GF-D8 (cell line): ENCODE results near the gene GLRX5.
A peak's percentile ranks its signal among the peaks of the same experiment; 100 is the strongest.
"Not testable (repeated sequence)": the region's sequence is repeated elsewhere in the genome, so short reads cannot be mapped to it uniquely, and the experiment has no call there.

ENCODE experiments used
- DNase-seq: peaks from one replicate; lab custom pipeline; 2025; lab: John Stamatoyannopoulos, UW

GLRX5 gene

DNA sequence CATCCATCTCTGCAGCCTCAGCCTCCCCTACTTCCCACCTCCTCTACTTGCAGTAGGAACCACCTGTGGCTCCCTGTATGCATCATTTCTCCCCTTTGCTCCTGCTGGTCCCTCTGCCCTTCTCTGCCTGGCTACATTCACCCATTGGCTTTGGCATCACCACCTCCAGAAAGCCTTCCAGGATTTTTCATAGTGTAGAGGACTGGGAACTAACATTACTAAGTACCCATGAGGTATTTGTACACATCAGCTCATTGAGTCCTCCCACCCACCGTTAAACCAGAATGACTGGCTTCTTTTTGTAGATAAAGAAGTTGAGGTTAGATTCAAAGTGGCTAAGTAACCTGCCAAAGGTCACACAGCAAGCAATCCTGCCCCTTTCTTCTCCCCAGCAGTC is 35.5 kb upstream of the GLRX5 start:
- no peak for DNase-seq

DNA sequence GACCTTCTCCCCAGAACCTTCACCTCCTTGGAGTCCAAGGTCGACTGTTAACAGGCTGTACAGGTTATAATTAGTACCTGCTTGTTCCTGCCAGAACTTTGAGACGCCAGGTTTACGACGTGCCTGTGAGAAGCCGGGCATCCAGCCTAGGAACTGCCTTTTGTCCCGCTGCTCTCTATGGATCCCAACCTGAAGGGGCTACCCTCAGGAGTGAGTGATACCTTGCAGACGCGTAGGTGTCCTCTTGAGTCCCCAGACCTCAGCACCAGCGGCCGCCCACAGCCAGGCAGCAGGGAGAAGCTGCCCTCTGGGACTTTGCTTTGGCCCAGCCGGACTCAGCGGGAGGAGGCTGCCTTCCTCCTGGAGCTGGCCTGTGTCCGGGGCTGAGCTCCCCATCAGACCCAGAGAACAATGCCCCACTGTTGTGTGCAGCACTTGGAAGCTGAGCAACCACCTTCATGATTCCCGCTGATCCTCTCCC is 34.6 kb upstream of the GLRX5 start:
- no peak for DNase-seq

DNA sequence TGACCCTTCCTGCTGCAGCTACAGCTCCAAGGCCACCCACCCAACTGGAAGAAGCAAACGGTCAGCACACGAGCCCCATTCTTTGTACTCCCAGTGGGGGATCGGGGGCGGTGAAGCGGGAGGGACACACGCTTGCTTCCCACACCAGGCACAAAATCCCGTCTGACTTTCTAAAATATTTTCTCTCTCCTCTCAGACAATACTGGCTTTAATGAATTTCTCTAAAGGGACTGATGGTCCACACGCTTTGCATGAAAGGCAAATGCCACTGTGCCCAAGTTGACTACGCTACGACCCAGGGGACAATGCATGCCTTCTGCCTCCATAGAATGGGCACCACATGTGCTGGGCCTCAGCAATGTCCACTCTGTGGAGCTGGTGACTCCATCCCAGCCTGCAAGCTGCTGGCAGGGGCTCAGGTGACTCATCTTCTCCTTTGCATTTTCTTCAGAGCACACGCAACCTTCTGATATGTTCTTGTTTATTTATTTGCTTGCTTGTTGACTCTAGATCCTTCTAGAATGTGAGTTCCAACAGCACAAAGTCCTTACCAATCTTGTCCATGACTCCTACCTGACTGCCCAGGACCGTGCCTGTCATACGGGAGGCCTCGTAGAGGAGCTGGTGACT is 34.0 kb upstream of the GLRX5 start:
- DNase-seq: no peak

DNA sequence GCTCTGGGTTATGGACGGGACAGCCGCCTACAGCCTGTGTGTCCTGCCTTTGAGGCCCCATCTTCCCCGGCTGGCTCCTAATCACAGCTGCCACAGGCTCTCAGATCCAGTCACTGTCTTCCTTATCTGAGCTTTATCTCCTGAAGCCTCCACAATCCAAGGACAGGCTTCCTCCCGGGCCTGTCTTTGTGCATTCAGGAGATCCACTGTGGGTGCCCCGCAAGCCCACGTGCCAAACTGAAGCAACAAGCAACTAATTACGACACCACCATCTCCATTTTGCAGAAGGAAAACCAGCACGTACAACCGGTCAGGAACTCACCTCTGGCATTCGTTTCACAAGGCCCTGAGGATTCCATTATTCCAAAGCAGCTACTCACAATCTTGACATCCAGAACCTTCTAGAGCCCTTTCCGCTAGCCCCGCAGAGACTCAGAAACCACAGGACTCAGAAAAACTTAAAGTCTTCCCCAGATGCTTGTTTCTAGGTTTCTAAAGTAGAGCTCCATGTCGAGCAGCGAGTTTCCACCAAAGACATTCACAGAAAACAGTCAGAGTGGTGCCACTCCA is 32.4 kb upstream of the GLRX5 start:
- peak; percentile 19 for DNase-seq

DNA sequence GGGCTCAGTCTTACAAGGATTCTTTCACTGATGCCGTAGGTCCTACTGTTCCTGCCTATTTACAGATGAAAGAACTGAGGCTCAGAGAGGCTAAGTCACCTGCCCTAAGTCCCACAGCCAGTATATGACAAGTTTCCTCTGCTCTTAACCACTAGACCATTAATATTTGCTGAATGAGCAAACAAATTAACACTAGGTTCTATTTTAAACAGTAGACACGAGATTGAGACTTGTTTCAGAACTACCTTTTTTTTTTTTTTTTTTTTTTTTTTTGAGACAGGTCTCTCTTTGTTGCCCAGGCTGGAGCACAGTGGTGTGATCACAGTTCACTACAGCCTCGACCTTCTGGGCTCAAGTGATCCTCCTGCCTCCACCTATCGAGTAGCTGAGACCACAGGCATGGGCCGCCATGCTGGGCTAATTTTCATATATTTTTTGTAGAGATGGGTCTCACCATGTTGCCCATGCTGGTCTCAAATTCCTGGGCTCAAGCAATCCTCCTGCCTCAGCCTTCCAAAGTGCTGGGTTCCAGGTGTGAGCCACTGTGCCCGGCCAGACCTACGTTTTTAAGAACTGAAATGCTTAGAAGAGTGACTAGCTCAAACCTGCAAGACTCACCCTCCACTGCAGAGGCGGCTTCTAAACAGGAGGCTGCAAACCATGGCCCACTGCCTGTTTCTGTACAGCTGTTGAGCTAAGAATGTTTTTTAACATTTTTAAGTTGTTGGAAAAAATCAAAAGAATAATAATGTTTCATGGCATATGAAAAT is 31.3 kb upstream of the GLRX5 start:
- DNase-seq: no peak

DNA sequence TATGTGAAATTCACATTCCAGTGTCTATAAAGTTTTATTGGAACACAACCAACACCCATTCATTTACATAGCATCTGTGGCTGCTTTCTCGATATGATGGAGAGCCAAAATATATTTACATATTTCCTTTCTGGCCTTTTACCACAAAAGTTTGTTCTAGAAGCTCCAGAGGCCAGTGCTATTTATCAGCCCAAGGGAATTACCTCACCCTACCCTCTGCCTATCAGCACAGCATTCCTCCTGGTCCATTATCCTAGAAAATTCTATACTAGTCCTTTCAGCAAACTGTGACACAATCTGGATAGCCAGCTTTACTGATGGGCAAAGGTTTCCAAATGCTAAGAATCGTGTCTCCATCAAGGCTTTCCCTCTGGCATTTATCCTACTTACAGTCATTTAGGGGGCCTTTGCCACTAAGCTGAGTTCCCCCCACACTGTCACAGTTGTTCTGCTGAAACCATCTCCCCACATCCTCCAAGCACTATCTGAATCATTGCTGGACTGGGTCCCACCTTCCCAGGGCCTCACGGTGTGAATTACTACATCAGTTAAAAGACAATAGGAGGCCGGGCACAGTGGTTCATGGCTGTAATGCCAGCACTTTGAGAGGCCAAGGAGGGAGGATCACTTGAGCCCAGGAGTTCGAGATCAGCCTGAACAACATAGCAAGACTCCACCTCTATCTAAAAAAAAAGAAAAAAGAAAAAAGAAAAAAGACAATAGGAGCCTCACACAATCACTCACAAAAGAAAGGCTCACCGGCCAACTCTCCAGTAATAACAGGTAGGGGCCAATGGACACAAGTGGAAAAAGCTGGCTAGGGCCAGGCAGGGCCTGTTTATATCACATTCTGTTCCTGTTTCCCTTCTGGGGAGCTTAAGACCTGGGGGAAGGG is 30.5 kb upstream of the GLRX5 start:
- DNase-seq: no peak

DNA sequence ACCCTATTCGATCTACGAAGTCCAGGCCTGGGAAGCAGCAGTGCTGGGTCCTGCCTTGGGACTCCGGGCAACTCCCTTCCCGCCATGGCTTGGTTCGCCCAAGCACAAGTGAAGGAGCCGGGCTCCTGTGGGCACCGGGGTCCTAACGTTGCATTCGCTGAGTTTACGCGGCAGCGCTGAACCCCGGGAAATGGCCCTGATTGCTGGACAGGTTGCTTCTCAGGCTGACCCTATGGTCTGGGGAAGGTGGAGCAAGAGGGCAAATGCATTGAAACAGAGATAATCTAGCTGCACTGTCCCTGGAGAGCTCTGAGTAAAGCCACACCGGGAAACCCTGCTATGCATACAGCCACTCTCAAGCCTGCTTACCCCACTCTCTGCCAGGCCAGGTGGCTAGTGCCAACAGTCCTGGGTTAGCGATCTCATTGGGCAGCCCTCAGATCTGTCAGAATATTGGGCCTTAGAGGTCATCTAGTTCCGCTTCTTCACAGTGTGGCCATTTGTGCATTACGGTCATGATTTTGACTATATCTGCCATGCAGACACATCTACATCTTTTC is 29.7 kb upstream of the GLRX5 start:
- DNase-seq: no peak

DNA sequence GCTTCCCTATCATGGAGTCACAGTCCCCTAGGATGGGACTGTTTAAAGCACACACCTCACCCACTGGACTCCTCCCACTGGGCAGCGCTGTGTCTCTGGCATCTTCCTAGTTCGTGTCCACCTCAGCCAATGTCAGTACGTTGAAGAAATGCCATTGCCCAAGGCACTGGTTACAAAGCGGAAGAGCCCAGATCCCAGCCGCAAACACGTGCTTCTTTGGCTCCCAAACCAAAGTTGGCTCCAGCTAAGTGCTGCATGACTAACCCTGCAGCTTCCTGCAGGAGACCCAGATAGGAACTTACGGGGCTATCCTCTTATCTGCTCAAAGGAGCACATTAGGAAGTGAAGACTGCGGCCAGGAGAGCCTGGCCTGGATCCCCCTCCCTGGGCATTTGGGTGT is 27.7 kb upstream of the GLRX5 start:
- peak; percentile 75 for DNase-seq

DNA sequence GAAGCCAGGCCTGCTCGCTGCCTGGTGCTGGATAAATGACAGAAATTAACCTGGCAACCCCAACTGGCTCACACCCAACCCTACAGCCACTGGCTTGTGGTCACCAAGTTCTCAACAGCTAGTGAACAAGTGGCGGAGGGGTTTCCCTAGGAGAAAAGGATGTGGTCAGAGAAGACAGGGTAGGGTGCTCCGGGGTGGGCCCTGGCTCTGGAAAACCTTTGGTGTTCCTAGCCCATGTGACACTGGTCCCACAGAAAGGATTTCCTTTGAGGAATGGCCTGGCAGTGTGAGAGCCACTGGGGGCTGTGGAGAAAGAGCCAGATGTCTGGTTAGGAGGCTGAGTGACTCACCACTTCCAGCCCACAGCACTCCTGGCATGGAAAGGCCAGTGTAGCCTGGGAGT is 27.1 kb upstream of the GLRX5 start:
- peak; percentile 10 for DNase-seq

DNA sequence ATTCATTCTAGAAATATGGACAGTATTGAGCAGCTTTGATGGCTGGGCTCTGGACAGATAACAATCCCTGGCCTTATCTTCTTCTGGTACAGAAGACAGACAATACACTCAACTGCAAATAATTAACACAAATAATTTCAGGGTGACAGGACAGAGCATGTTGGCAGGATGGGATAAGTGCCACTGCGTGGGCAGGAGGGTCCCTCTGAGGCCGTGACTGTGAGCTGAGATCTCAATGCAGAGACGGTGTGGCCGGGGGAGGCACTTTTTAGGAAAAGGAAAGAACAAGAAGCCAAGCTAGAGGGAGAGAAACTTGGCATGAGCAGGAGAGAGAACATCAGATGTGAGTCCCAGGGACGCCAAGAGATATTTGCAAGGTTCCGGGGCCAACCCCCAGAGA is 26.5 kb upstream of the GLRX5 start:
- DNase-seq: no peak

DNA sequence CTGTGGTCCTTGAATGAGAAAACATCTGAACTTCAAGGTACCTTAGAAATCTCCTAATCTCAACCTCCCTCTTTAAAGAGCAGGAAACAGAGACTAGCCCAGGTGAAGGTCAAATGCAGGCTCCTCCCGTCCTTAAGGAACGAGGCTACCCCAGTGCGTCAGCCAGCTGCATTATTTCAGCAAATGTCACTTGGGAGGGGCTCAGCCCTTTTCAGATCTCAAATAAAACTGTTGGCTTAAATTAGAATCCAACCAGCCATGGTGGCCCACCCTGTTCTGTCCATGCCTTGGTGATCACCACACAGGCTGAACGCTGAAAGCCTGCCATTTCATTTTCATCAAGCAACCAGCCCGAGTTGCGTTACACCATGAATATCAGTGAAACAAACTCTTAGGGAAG is 25.4 kb upstream of the GLRX5 start:
- no peak for DNase-seq

DNA sequence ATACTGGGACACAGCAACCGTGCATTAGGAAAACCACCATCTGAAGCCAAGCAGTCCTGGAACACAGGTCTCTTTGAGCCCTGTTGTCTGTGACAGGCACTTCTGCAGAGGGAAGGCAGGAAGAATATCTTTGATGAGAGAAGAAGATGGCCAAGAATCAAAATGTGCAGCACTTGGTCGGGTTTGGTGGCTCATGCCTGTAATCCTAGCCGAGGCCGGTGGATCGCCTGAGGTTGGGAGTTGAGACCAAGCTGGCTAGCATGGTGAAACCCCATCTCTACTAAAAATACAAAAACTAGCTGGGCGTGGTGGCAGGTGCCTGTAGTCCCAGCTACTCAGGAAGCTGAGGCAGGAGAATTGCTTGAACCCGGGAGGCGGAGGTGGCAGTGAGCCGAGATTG is 24.5 kb upstream of the GLRX5 start:
- not testable (repeated sequence) for DNase-seq

DNA sequence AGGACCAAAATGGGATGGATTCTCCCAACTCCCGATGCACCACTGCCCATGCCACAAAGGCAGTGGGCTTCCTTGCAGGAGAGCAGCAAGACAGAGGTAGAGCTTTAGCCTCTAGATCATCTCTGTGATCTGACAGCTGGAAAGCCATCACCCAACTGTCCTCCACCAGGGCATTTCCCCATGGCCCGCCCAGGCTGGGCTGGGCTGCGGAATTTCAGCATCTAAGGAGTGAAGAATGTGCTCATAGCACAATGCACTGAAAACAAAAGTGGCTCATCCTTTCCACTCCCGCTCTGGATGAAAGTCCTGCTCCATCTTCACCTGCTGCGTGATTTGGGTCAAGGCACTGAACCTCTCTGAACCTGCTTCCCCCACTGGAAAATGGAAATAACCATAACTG is 24.0 kb upstream of the GLRX5 start:
- no peak for DNase-seq

DNA sequence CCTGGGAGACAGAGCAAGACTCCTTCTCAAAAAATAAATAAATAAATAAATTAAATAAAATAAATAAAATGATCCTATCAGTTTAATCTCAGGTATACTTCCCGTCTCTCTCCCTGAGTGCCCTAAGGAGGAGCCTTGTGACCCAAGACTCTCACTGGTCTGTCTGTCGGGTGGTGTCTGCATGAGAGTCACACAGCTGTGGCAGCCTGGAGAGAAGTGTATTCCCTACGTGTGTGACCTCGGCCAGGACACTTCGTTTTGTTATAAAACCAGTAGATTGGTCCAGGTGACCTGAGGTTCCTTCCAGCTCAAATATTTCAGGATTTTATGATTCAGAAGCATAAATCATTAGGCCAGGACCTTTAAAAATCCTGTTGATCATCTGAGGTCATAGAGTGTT is 23.2 kb upstream of the GLRX5 start:
- no peak for DNase-seq

DNA sequence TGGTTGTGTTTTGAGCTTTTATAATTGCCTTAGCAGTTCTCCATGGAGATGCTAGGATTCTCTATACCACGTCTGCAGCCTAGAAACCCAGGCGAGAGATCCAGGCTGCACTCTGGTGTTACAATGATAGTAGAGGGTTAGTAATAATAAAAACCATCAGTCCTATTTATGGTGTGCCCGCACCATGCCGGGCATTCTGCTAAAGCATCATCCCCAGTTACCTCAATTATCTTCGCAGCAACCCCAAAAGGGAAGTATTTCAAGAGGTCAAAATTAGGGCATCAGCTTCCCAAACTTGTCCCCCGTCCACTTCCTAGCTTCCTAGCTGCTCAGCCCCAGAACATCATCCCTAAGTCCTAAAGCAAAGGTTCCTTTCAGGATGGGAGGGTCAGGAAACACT is 21.6 kb upstream of the GLRX5 start:
- no peak for DNase-seq

DNA sequence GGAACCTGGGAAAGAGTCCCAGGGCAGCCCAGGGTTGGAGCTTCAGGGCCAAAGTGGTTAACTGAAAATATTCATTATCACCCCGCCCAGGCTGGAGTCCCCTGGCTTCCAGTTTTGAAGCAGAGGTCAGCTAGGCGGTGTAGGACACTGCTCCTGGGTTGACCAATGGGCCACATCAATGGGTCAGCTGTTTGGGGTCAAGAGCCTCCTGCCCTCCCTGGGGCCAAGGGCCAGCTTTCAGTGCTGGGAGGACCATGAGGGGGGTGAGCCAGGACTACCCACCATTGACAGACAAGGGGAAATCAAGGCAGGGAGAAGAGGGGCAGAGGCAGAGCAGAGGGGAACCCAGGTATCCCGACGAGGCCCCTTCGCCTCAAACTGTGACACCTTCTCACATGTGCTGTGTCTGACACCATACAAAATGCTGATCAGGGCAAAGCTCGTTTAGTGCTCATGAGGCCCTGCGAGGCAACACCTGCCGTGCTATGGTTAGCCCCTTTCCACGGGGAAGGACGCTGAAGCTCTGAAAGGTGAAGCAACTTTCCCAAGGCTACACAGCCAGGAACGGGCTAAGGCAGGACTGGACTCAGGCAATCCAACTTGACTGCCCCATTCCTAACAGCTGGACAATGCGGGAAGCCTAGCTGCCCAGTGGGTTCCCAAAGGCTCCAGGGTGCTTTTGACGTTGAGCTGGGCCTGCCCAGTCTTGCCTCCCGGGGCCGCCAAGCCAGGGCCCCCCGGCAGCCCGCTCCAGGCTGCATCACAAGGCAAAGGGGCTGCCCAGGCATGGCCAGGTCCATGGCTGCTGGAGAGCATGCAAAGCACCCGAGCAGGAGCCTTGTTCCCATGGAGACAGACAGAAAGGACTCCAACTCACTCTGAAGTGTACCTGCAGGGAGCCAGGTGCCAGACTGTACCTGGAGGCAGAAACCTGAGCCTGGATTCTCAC is 20.4 kb upstream of the GLRX5 start:
- no peak for DNase-seq

DNA sequence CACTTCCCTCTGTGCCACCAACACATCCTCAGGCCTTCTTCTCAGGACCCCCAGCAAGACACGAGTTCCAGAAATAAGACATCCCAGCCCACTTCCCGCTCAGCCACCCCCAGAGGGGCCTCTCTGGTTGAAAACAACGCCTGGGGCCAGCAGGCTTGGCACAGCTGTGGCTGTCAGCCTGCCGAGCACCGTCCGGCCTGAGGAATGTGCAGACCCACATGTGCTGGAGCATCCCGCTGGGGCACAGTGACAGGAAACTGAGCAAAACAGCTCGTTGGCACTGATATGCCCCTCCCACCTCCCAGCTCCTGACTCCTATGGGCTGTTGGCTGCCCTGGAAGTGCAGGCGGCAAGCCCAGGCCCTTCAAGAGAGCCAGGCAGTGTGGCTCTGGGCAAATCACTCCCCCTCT is 19.8 kb upstream of the GLRX5 start:
- peak; percentile 69 for DNase-seq

DNA sequence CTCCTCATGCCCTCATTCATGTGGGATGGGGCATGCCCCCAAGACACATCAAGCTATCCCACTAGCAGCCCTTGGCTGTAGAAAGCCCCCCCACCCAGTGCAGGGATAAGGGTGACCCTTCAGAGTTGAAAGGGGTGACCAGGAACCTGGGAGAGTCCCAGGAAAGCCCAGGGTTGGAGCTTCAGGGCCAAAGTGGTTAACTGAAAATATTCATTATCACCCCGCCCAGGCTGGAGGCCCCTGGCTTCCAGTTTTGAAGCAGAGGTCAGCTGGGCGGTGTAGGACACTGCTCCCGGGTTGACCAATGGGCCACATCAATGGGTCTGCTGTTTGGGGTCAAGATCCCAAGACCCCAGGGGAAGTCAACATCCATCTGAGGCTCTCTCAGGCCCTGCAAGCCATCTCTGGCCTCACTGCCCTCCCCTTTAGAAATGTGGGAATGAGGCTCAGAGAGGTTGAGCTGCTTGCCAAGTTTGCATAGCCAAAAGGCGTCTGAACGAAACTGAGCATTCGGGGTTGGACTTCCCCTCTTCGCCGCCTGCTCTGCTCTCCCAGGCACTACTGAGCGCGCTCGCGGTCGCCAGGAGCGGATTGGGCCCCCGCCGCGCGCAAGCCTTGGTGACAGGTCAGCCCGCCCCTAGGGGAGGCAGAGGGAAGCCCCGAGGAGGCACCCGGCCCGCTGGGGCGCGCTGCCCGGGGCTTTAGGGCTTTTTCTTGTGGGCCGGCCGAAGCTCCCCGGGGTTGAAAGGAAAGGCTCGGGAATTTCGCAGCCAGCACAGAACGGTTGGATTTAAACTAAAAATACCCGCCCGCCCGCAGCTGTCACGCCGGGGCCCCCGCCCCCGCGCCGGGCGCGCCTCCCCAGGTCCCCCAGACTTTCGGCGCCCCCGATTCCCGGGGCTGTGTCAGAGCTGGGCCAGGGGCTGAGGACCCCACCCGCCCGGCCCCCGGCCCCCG is 19.0 kb upstream of the GLRX5 start:
- DNase-seq: peak; percentile 45

DNA sequence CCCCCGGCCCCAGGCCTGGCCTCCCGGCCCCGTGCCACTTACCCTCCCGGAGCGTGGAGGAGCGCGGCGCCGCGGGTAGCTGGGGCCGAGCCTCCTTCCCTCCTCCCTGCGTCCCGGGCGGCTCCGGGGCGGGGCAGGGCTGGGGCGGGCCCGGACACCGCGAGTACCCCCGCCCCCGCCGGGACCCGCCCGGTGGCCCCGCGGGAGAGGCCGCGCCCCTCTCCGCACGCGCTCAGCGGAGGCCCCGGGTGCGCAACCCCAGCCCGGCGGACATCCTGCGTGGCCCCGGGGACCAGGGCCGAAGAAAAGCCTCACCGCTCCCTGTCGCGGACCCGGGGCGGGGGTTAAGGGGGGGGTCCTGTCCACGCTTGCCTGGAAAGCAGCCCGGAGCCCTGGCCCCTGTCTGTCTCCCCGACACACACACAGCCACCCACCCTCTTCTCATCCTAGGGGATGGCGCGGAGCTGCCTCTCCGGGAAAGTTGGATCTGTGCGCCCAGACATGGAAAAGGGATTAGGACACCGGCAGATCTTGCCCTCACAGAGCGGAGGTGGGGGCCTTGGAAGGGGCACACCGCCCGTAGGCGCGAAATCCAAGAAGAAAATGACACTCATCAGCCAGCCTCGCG is 18.2 kb upstream of the GLRX5 start, which contains the start of gene SYNE3:
SYNE3 (minus strand) TSS at position 97 of the 628 bp plus-strand sequence. CDS start 40,829 bp downstream, outside the sequence.
- no peak for DNase-seq
